Measurements from ENCODE around the gene TOMM40. TPM values are rescaled to one million over a fixed set of nuclear protein-coding genes. Genes with fewer than 3 reads are reported as not detected.
"Not testable (repeated sequence)": the region's sequence is repeated elsewhere in the genome, so short reads cannot be mapped to it uniquely, and the experiment has no call there.

The TOMM40 gene
- polyA plus RNA-seq, 1 experiment = 21.7 TPM

GRCh38 chr19:44908836-44909261, 17.8 kb downstream of the TOMM40 start:
- no peak for DNase-seq (ENCODE audit: low read depth, low spot score)
- Histone ChIP-seq H3K27ac (ENCODE audit: low read depth, low read length) (no peak overlapping the region), H3K4me3 (ENCODE audit: low read depth, low read length) (no peak overlapping the region), H3K27me3 (ENCODE audit: control insufficient read depth, insufficient read depth, low read length) (peaks cover 9% of the 10 kb centered on the region), H3K9me3 (ENCODE audit: control insufficient read depth, insufficient read depth, low read length) (no peaks in the 10 kb centered on the region)
- TF ChIP-seq CTCF (IDR thresholded peaks at IDR 0.05; ENCODE audit: low read depth, low read length) = no peak
- ChIA-PET CTCF (interaction anchor here (2.8 kb wide), 1 partner anchor 43 kb away, joined by 17 read pairs; no protein-coding TSS in a partner anchor), POLR2A (no interaction called here)

- no peak overlapping the region for H3K4me3 ChIP-seq (ENCODE audit: low read depth, low read length)
- no peak for TF ChIP-seq CTCF (IDR thresholded peaks at IDR 0.05; ENCODE audit: low read depth, low read length)
- H3K9me3 ChIP-seq (ENCODE audit: control insufficient read depth, insufficient read depth, low read length) = no peaks in the 10 kb centered on the region
- no peak overlapping the region for H3K27ac ChIP-seq (ENCODE audit: low read depth, low read length)
- peaks cover 9% of the 10 kb centered on the region for H3K27me3 ChIP-seq (ENCODE audit: control insufficient read depth, insufficient read depth, low read length)
- CTCF ChIA-PET = interaction anchor here (2.8 kb wide), 1 partner anchor 42 kb away, joined by 17 read pairs; no protein-coding TSS in a partner anchor
- DNase-seq (ENCODE audit: low read depth, low spot score) = no peak
- POLR2A ChIA-PET = interaction anchor here (0.6 kb wide), 1 partner anchor 51 kb away, joined by 6 read pairs; no protein-coding TSS in a partner anchor
Measured at GRCh38 chr19:44909775-44910174, 18.7 kb downstream of the TOMM40 start.

GRCh38 chr19:44911896-44912295, 20.8 kb downstream of the TOMM40 start:
- not testable (repeated sequence) for H3K27ac ChIP-seq (ENCODE audit: low read depth, low read length); H3K27me3 ChIP-seq (ENCODE audit: control insufficient read depth, insufficient read depth, low read length); H3K4me3 ChIP-seq (ENCODE audit: low read depth, low read length); H3K9me3 ChIP-seq (ENCODE audit: control insufficient read depth, insufficient read depth, low read length); DNase-seq (ENCODE audit: low read depth, low spot score)
- ChIA-PET CTCF (interaction anchor here (1.0 to 2.8 kb wide), 3 partner anchors 8 to 43 kb away, joined by 4 to 17 read pairs (median 8); partner anchors contain the start of gene CLPTM1), POLR2A (interaction anchor here (1.3 kb wide), 1 partner anchor 43 kb away, joined by 5 read pairs; no protein-coding TSS in a partner anchor)

- POLR2A ChIA-PET = no interaction called here
- no peaks in the 10 kb centered on the region for H3K9me3 ChIP-seq (ENCODE audit: control insufficient read depth, insufficient read depth, low read length)
- no peaks in the 10 kb centered on the region for H3K27me3 ChIP-seq (ENCODE audit: control insufficient read depth, insufficient read depth, low read length)
- H3K27ac ChIP-seq (ENCODE audit: low read depth, low read length) = no peak overlapping the region
- CTCF ChIA-PET = no interaction called here
- no peak for TF ChIP-seq CTCF (IDR thresholded peaks at IDR 0.05; ENCODE audit: low read depth, low read length)
- no peak overlapping the region for H3K4me3 ChIP-seq (ENCODE audit: low read depth, low read length)
- DNase-seq (ENCODE audit: low read depth, low spot score) = no peak
Measured at GRCh38 chr19:44912854-44913253, 21.8 kb downstream of the TOMM40 start.

- DNase-seq (ENCODE audit: low read depth, low spot score); CTCF ChIA-PET; H3K27ac ChIP-seq (ENCODE audit: low read depth, low read length); H3K9me3 ChIP-seq (ENCODE audit: control insufficient read depth, insufficient read depth, low read length); H3K27me3 ChIP-seq (ENCODE audit: control insufficient read depth, insufficient read depth, low read length); H3K4me3 ChIP-seq (ENCODE audit: low read depth, low read length); POLR2A ChIA-PET: not testable (repeated sequence)
Measured at GRCh38 chr19:44913512-44914432, 22.7 kb downstream of the TOMM40 start.

GRCh38 chr19:44914433-44915206, 23.6 kb downstream of the TOMM40 start, which contains the start of gene APOC1:
Gene APOC1 (plus strand): TSS chr19:44914608. CDS start chr19:44914892, 284 bp downstream.
- H3K27ac ChIP-seq (ENCODE audit: low read depth, low read length); H3K27me3 ChIP-seq (ENCODE audit: control insufficient read depth, insufficient read depth, low read length); H3K9me3 ChIP-seq (ENCODE audit: control insufficient read depth, insufficient read depth, low read length): not testable (repeated sequence)
- peak; percentile 36 for DNase-seq (ENCODE audit: low read depth, low spot score)
- CTCF ChIA-PET = interaction anchor here (0.7 to 0.8 kb wide), 2 partner anchors 11 to 35 kb away, joined by 3 to 8 read pairs; no protein-coding TSS in a partner anchor
- POLR2A ChIA-PET = interaction anchor here (0.7 to 0.8 kb wide), 2 partner anchors 30 to 40 kb away, joined by 4 to 9 read pairs; partner anchors contain the start of gene CLPTM1
- peak within 1 kb of the TSS; percentile 66 for H3K4me3 ChIP-seq (ENCODE audit: low read depth, low read length)
